DMS 273 (cell line): ENCODE results near the gene SLC6A13.

Experiments
- DNase-seq: peaks from one replicate; lab custom pipeline; 2025; ENCODE audit not compliant: unreplicated experiment; lab: John Stamatoyannopoulos, UW

The SLC6A13 gene

DNA sequence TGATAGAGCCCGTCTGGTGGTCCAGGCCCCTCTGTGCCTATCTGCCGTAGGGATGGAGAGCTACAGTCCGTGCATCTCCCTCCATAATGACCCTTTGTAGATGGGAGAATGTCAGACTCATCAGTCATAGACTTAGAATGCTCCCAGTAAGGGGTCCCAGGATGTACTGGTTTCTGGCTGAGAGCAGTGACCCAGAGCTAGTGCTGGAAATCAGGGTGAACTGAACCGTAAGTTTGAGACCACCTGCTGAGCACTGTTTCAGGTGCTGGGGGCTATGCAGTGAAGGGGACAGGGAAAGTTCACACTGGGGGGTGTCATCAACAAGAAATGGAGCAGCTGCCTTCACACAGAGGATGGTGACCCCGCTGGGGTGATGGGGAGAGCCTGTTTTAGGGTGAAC is 82.8 kb downstream of the SLC6A13 start:
- DNase-seq = no peak

GRCh38 chr12:179131-179884 is 83.3 kb downstream of the SLC6A13 start:
- peak; percentile 77 for DNase-seq

- peak; percentile 34 for DNase-seq
These were observed 83.9 kb downstream of the SLC6A13 start for GRCh38 chr12:178829-179109.

GRCh38 chr12:177980-178828 is 84.4 kb downstream of the SLC6A13 start:
- DNase-seq = peak; percentile 56

- peak; percentile 56 for DNase-seq
These were observed 85.2 kb downstream of the SLC6A13 start for GRCh38 chr12:177336-177979.

DNA sequence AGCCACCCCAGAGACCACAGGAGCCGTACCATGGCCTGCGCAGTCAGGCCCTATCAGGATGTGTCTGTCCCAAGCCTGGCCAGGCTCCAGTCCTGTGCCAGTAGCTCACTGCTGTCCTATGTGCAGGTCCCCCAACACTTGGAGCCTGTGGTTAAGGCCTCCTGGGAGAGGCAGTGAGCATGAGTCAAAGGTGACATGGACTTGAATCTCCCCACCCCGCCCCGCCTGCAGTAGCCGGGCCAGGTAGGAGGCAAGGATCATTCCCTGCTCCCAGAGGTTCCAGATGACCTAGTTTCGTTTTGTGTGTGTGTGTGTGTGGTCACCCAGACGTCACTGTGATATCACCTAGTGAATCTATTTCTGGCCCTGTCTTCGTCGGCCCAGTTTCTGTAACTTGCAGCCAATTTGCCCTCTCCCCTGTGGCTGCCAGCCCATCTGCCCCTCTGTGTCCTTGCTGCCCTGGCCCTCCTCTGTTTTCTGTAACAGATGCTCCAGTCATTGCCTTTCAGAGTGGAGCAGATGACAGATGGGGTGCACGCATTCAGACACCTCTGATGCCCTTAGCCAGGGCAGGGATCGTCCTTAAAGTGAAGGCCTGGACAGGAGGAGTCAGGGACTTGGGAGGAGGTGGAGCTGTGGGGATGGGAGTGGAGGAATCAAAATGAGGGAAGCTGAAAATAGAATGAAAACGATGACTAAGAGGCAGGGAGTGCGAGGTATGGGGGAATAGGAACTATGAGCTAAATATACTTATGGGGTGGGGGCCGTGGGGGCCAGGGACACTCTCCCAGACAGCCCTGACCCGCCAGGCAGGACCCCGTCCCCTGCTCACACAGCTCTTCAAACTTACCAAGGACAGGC is 86.1 kb downstream of the SLC6A13 start:
- DNase-seq = peak; percentile 96

- peak; percentile 31 for DNase-seq
These were observed 86.9 kb downstream of the SLC6A13 start for GRCh38 chr12:175759-176158.

- peak; percentile 64 for DNase-seq
These were observed 87.4 kb downstream of the SLC6A13 start for GRCh38 chr12:175250-175649.

DNA sequence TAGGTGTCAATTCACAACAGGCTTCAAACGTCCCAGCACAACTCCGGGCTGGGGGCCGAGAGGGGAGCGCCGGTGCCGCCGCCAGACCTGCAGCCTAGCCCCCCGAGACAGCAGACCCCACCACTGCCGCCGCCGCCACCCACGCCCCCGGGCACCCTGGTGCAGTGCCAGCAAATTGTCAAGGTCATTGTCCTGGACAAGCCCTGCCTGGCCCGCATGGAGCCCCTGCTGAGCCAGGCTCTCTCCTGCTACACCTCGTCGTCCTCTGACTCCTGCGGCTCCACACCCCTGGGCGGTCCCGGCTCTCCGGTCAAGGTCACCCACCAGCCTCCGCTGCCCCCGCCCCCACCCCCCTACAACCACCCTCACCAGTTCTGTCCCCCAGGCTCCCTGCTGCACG is 88.0 kb downstream of the SLC6A13 start:
- no peak for DNase-seq

- no peak for DNase-seq
These were observed 88.5 kb downstream of the SLC6A13 start for GRCh38 chr12:174124-174523.

DNA sequence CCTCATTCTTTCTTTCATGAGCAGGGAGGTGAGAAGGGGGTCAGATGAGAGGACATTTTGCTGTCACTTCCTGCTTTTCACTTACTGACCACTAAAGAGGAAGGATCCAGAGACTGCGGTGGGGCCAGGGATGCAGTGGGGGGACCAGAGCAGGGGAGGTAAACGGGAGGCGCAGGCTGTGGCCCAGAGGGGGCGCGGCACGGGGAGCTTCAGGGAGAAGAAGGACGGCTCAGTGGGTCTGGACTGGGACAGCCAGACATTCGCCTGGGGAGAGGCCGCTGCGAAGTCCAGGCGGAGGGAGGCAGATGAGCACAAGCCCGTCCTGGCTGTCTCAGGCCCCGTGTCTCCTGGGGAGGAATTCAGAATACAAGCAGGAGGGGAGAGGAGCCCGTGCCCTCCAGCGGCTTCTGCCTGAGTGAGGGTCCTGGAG is 89.9 kb downstream of the SLC6A13 start:
- no peak for DNase-seq

DNA sequence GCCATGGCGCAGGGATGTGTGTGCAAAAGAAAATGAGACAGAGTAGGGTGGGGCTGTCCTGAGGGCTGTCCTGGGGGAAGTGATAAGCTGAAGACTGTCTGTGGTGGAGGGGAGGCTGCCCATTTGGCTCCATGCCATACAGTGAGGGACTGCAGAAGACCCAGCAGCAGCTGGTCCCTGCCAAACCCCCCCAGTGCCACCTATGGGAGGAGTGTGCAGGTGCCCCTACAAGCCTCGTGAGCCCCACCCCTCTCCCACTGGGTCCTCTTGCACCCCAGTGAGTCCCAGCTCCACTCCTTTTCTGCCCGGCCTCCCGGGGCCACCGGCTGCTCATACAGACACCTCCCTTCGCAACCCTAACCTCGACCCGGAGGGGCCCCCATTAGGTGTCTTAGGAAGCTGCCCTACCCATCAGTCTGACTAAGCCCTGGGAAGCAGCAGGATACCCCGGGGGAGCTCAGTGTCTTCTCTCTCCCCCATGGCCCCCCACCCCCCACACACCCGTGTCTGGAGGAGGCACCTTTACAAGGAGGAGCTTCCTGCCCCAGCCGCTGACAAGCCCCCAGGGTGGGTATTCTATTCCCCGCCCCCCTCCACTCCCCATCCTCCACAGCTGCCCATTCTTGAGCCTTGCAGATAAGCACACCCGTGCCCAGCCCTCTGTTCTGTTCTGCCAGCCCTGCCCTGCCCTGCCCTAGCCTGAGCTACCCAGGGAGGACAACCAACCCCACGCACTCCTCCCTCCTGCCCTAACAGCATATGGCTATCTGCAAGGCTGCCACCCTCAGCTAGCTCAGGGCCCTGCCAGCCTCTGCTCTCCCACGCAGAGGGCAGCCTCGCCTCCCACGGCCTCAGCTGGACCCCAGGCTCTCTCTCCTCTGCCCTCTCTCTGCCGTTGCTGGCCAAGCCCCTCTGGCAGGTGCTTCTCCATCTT is 90.6 kb downstream of the SLC6A13 start:
- DNase-seq = peak; percentile 29

DNA sequence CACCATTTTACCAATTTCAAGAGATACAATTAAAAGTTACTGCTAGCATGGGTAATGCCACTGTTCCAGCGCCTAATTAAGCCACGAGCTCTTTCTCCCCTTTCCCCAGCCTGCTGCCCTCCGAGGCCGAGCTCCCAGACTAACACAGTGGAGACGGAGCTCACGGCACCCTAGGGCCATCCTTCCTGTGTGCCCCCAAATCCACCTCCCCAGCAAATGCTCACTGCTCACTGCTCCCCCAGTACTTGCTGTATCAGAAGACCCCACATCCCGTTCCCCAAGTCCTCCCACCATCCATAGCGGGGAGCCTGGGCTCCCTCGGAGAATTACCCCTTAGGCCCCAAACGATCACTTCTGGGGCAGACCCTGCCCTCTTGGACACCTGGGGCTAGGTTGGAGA is 91.4 kb downstream of the SLC6A13 start:
- no peak for DNase-seq
